NCI-H2107 (cell line): ENCODE measurements around the gene B3GNT7.
"Not testable (repeated sequence)": the region's sequence is repeated elsewhere in the genome, so short reads cannot be mapped to it uniquely, and the experiment has no call there.

Experiments
- DNase-seq: peaks from one replicate; lab custom pipeline; 2025; lab: John Stamatoyannopoulos, UW

Gene B3GNT7

DNA sequence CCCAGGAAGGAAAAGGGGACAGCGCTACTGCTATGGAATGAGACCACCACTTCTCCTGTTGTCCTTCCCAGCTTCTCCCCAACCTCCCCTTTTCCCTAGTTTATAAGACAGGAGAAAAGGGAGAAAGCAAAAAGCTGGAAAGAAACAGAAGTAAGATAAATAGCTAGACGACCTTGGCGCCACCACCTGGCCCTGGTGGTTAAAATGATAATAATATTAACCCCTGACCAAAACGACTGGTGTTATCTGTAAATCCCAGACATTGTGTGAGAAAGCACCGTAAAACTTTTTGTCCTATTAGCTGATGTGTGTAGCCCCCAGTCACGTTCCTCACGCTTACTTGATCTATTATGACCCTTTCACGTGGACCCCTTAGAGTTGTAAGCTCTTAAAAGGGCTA lies 5.2 kb downstream of the B3GNT7 start:
- not testable (repeated sequence) for DNase-seq

DNA sequence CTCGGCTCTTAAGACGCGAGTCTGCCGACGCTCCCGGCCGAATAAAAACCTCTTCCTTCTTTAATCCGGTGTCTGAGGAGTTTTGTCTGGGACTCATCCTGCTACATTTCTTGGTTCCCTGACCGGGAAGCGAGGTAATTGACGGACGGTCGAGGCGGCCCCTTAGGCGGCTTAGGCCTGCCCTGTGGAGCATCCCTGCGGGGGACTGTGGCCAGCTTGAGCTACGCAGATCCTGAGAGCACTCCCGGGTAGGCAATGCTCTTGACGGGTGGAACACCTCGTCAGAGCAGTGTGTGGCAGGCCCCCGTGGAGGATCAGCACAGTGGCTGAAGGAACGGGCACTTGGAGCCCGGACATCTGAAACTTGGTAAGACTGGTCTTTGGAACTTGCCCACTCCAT lies 5.6 kb downstream of the B3GNT7 start:
- not testable (repeated sequence) for DNase-seq

DNA sequence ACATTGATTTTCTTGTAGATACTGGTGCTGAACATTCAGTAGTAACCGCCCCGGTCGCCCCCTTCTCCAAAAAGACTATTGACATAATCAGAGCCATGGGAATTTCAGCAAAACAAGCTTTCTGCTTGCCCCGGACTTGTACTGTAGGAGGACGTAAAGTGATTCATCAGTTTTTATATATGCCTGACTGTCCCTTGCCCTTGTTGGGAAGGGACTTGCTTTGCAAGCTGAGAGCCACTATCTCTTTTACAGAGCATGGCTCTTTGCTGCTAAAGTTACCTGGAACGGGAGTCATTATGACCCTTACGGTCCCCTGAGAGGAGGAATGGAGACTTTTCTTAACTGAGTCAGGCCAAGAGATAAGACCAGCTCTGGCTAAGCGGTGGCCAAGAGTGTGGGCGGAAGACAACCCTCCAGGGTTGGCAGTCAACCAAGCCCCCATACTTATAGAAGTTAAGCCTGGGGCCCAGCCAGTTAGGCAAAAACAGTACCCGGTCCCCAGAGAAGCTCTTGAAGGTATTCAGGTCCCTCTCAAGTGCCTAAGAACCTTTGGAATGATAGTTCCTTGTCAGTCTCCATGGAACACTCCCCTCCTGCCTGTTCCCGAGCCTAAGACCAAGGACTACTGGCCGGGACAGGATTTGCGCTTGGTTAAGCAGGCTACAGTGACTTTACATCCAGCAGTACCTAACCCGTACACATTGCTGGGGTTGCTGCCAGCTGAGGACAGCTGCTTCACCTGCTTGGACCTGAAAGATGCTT lies 8.1 kb downstream of the B3GNT7 start:
- not testable (repeated sequence) for DNase-seq

DNA sequence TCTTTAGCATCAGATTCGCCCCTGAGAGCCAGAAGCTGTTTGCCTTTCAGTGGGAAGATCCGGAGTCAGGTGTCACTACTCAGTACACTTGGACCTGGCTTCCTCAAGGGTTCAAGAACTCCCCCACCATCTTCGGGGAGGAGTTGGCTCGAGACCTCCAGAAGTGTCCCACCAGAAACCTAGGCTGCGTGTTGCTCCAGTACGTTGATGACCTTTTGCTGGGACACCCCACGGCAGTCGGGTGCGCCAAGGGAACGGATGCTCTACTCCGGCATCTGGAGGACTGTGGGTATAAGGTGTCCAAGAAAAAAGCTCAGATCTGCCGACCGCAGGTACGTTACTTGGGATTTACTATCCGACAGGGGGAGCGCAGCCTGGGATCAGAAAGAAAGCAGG lies 8.7 kb downstream of the B3GNT7 start:
- not testable (repeated sequence) for DNase-seq

DNA sequence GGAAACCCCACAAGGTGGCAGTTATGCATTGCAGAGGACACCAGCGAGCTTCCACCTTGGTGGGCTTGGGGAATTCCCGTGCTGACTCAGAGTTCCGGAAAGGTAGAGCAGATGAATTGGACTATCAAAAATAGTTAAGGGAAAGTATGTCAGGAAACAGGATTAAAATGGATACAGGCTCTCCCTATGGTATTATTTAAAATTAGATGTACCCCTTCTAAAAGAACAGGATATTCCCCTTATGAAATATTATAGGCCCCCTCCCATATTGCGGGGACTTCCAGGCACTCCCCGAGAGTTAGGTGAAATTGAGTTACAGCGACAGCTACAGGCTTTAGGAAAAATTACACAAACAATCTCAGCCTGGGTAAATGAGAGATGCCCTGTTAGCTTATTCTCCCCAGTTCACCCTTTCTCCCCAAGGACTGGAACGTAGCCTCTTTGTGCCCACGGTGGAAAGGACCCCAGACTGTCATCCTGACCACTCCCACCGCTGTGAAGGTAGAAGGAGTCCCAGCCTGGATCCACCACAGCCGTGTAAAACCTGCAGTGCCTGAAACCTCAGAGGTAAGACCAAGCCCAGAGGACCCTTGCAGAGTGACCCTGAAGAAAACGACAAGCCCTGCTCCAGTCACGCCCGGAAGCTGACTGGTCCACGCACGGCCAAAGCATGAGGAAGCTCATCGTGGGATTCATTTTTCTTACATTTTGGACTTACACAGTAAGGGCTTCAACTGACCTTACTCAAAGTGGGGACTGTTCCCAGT lies 10.3 kb downstream of the B3GNT7 start:
- not testable (repeated sequence) for DNase-seq

DNA sequence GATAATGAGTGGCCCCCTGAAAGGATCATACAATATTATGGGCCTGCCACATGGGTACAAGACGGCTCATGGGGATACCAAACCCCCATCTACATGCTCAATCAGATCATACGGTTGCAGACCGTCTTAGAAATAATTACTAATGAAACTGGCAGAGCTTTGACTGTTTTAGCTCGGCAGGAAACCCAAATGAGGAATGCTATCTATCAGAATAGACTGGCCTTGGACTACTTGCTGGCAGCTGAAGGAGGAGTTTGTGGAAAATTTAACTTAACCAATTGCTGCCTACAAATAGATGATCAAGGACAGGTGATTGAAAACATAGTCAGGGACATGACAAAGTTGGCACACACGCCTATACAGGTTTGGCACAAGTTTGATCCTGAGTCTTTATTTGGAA lies 12.2 kb downstream of the B3GNT7 start:
- DNase-seq: not testable (repeated sequence)

DNA sequence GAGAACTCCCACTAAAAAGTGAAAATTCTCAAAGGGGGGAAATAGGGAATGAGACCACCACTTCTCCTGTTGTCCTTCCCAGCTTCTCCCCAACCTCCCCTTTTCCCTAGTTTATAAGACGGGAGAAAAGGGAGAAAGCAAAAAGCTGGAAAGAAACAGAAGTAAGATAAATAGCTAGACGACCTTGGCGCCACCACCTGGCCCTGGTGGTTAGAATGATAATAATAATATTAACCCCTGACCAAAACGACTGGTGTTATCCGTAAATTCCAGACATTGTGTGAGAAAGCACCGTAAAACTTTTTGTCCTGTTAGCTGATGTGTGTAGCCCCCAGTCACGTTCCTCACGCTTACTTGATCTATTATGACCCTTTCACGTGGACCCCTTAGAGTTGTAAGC lies 12.8 kb downstream of the B3GNT7 start:
- not testable (repeated sequence) for DNase-seq

DNA sequence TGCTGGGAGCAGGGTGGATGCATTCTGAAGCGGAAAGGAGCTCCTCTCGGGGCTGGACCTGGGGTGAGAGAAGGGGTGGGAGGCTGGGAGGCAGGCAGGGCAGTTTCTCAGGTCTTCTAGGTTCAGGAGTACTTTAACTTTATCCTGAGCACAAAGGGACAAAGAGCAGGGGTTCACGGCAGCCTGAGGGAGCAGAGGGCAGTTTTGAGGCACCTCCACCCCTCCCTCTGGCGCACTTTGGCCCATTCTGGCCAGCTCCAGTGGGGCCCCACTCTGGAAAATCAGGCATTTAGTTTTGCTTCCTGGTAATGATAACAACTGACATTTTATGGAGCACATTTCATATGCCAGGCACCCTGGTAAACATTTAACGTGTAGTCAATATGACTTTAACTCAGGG lies 14.3 kb downstream of the B3GNT7 start:
- DNase-seq: no peak

DNA sequence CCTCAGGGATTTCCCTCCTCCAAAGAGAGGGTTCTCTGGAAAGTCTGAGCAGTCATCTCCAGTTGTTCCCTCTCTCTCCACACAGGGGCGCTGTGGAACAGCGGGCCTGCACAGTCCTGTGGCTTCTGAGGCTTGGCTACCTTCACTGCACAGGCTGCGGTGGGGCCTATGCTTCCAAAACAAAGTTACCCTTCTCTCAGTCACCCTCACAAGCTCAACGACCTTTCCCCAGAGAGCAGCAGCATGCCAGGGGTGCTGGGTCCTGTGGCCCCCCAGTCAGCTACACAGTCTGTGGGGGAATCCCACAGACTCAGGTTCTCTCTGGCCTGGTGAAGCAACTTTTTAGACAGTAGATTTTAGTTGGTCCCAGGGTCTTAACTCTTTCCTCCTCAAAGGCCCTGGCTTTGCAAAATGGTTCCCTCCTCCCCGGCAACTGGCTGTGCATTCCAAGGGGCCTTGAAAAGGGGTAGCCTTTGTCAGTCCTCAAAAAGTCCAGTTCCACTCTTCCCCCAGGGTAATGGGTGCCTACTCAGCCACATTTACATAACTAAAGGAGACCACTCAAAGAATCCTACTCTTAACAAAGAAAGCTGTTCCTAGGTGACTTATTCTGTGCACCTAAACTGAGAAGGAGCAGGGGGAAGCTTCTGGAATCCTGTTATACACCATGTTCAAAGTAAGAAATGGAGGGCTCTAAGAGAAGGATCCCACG lies 14.9 kb downstream of the B3GNT7 start:
- no peak for DNase-seq

DNA sequence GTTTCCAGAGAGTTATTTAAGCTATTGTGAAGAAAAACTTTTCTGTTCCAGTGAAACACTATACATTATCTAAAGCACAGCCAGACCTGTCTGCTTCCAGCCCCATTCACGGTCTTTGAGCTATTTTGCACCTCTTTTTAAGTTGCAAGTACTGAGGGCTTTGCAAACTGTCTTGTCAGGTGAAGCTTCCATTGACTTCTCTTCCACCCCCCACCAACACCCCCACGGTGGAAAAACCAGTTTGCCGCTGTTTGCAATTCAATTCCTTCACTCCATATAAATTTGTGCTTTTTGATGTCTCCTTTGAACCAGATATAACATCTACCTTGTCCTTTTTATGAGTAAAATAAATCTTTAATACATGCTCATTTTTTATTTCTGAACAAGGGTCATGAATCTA lies 15.7 kb downstream of the B3GNT7 start:
- DNase-seq: no peak

DNA sequence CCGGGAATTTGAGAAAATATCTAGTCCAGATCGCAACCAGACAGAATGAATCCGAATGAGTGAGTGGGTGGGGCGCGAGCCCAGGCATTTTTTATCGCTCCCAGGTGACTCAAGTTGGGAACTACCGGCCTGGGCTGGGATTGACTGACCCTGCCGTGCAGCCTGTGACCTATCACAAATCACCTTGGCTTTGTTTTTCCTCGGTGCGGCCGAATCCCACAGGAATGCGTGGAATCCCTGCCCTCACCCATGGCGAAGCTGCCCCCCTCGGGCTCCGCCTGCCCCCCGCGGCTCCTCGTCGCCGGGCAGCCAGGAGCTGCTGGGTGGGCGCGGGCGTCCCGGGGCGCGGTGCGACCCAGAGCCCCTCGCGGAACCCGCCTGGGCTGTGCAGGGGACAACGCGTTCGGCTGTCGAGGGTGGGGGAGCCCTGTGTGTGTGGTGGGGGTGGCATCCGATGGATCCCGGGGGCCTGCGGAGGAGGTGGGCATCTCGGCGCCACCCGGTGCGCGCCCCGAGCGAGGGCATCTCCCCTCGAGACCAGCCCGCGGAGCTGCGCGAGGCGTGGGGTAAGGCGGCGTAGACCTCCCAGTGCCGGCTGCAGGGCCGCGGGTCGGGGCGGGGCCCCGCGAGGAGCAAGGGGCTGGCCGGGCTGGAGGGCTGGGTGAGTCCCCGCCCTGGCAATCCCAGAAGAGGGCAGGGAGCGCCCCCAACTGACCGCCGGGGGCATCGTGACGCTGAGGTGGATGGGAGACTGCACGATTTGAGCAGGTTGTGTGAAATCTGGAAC lies 16.5 kb downstream of the B3GNT7 start:
- peak; percentile 70 for DNase-seq

DNA sequence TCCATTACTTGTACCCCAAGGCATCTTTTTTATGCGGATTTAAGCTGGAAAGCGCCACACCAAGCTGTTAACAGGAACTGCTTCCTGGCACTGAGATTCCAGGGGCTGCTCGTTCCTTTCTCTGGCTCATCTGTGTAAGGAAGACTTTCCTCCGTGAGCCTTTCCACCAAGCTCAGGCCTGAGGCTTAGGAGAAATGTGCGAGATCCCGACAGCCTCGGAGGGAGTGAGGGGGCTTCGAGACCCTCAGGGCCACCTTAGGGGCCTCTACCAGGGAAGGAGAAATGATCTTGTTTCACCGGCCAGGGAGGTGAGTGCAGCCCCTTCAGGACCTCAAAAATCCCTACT lies 17.1 kb downstream of the B3GNT7 start:
- DNase-seq: no peak

DNA sequence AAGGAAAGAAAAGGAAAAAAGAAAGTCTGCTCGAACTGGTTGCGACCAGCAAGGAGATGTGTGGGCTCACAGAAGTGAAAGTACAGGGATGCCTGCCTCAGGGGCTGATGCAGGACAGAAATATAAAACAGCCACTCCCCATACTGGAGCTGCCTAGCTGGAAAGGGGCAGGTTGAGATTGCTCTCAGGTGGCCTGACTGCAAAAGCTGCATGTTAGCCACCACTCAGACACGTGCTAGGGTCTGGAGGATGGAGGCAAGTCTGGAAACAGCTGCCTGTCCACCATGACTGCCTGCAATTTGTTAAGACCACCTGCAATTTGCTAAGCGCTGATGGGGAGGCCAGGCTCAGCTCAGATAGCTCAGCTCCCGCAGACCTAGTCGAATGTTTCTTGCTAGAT lies 17.9 kb downstream of the B3GNT7 start:
- no peak for DNase-seq

DNA sequence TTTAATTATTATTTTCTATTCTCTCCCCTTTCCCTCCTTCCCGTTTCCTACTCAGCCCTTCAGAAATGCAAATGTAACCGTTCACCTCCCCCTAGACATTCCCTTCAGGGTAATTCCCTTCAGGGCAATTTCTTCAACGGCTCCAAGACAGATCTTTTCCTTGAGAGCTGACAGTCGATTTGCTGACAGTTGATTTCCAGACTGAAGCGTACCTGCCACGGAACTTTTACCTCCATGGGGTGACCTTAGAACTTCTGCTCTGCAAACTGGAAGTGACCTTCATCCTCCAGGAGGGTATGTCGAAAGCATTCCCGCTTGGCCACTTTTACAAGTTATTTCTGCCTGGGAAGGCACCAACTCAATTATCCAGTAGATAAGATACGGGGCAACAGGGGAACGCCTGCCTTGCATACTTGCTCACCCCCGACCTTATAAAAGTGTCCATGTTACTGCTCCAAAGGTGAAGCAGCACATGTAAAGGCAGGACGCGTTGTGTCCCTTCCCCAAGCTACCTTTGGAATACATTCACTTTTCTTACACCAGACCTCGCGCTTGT lies 18.5 kb downstream of the B3GNT7 start:
- DNase-seq: no peak

DNA sequence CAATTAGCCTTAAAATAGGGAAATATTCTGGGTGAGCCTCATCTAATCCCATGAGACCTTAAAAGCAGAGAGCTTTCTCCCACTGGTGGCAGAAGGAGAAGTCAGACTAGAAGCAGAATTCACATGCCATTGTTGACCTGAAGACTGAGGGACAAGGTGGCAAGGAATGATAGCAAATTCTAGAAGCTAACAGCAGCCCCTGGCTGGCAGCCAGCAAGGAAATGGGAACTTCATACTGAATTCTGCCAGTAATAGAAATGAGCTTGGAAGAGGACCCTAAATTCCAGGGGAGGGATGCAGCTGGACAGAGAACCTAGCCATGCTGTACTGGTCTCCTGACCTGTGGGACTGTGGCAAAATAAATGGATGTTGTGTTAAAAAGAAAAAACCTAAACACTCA lies 19.5 kb downstream of the B3GNT7 start:
- DNase-seq: no peak

DNA sequence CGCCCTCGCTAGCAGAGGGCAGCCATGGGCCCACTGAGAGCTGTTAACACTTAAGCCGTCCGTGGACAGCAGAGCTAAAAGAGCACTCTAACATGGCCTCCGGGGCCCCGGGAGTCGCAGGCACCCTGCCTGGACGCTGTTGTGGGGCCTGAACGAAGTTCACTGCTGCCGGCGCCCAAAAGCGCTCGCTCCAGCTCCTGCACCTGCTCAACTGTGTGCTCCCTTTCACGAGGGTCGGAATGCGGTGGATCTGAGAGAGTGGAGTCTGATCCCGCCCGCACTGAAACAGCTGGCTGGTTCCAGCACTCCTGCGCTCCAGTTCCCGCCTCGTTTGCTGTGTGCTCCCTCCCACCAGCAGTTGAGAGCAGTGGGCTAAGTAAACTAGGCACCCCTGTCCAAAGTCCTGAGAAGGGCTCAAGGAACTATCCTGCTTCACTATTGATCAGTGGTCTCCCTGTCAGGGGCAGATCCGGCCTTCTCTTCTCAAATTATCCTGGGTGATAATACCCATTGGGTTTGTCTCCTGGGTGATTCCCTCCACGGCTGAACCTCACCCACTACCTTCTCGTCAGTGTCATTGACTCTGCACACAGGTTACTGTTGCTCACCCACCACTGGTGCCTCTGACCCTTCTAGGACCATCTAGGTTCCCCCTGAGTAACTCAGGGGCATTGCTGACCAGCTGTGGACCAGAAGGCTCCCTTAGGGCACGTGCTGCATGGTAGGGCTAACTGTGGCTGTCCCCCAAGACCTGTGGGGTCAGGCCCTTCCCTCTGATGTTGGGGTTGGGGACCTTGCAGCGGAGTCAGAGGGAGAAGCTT lies 23.5 kb downstream of the B3GNT7 start:
- DNase-seq: no peak

DNA sequence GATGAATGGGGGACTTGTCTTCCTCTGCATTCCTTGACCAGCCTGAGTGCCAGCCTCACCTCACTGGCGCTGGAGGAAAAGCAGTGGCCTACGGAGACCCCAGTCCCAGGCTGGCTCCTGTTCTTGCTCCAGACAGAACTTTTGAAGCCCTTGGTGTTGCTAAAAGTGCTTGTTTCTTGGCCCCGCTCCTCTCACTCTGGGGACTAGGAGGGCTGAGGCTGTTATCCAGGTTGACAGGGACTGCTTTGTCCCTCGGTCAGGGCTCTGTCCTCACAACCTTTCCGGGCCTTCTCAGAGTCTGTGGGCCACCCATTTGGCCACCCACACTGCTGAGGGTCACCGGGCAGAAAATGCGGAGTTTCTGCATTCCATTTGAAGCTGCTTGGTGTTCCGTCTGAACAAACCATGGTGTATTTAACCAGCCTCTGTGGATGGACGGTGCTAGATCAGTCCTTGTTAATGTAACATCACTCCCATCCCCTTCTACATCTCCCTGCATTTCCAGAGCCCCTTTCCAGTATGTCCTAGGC lies 25.6 kb downstream of the B3GNT7 start:
- DNase-seq: no peak

DNA sequence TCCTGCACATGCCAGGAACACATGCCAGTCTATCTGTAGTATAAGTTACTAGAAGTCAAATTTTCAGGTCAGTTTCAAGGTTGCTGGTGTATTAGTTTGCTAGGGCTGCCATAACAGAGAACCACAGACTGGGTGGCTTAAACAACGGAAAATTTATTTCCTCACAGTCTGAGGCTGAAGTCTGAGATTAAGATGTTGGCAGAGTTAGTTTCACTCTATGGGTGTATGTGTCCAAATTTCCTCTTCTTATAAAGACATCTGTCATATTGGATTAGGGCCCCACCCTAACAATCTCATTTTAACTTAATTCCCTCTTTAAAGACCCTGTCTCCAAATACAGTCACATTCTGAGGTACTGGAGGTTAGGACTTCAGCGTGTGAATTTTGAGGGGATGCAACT lies 26.5 kb downstream of the B3GNT7 start:
- DNase-seq: no peak

DNA sequence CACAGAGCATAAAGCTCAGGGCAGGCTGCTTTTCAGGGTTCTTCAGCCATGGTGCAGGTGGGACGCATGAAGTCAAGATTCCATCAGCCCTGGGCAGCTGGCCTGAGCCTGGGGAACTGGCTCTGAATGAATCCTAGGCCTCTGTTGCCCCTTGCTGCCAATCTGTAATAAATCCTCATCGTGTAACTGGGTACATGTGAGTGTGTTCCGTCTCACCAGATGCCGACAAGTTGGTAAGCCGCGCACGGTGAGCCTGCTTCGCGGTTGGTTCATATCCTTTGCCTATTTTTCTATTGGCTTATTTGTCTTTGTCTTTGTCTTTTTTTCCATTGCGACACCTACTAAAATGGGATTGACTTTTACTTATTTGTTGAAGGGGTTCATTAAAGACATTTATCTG lies 27.7 kb downstream of the B3GNT7 start:
- no peak for DNase-seq

DNA sequence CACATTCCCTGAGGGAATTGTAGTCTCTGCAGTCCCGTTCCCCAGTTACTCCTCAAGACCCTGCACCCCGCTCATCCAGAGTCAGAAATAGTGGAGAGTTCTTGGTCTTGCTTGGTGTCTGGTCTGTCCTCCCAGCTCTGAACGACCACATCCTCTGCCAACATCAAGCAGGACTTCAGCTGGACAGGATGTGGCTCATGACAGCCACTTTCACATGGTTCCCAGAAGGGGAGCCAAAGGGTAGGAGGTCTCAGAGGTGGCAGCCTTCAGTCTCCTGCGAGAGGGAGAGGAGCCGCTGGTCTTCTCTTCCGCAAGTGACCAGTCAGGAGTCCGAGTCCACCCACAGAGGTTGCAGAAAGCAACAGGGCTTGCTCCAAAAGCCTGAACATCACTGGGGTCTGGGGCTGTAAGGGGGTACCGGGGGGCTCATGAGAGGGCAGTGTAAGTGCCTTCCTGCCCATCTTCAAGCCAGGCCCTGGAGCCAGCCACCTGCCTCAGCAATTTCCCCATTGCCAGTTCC lies 29.8 kb downstream of the B3GNT7 start:
- DNase-seq: no peak
